Left lung (tissue), 10 donors: ENCODE results near the gene OR5T2. TPM values are rescaled to one million over a fixed set of nuclear protein-coding genes. Genes with fewer than 3 reads are reported as not detected.

Experiments
- ATAC-seq: fragments of 200-7000 bp; cut with Tn5 transposase; one replicate; pipeline ENCODE4 v1.9.1; 2020; ENCODE audit warnings: moderate library complexity
- DNase-seq, 4 donors: peaks; one replicate each; pipeline ENCODE4 v3.0.0-alpha.2; 2013 to 2020
- H3K27ac ChIP-seq, 2 donors: fragments of 200-600 bp; sonication (generic) in 1 of 2; one replicate each; pipeline versions ENCODE4 v1.5.0 to v1.8.0; 2020 to 2021
- H3K27me3 ChIP-seq, 2 donors: fragments of 200-600 bp; sonication (generic) in 1 of 2; one replicate each; pipeline versions ENCODE4 v1.5.0 to v1.8.0; 2020 to 2021
- H3K36me3 ChIP-seq, 2 donors: fragments of 200-600 bp; sonication (generic) in 1 of 2; one replicate each; pipeline versions ENCODE4 v1.5.0 to v1.8.0; 2020 to 2021
- H3K4me1 ChIP-seq, 2 donors: fragments of 200-600 bp; one replicate each; pipeline ENCODE4 v1.8.0; 2021
- H3K4me3 ChIP-seq, 2 donors: fragments of 200-600 bp; sonication (generic) in 1 of 2; one replicate each; pipeline versions ENCODE4 v1.5.0 to v1.8.0; 2020 to 2021; ENCODE audit warnings: mild to moderate bottlenecking in 1 of 2
- H3K9me3 ChIP-seq, 2 donors: fragments of 200-600 bp; sonication (generic) in 1 of 2; one replicate each; pipeline versions ENCODE4 v1.5.0 to v1.8.0; 2020 to 2021
- CTCF ChIP-seq, 2 donors: fragments of 200-600 bp; sonication (generic) in 1 of 2; IDR thresholded peaks; one replicate each; pipeline versions ENCODE4 v1.5.0 to v1.8.0; 2021; ENCODE audit warnings: antibody characterized with exemption in 2 of 2
- intact Hi-C, 2 donors: fragments of 100-400 bp; cut with DNase I; formaldehyde crosslinking; loops; one replicate each; pipeline versions ENCODE4 v1.11.2 to v1.14.2; 2022
- polyA plus RNA-seq, 6 donors: library from polyadenylated mRNA; unstranded; fragments of 120-200 nt; gene quantifications; one replicate each; pipeline ENCODE4 v1.2.1, GENCODE V29; 2013; ENCODE audit not compliant: insufficient read length in 6 of 6
- total RNA-seq, 2 donors: library from RNA; stranded (reverse); fragmentation: NEBNext Ultra II Directional; extraction: Animal tissue kit (Norgen Biotek cat#: 25700); gene quantifications; one replicate each; pipeline ENCODE4 v1.2.1, GENCODE V29; 2021
- donor health status: DM: no; HTN: yes; CAD: no.
- donor health status: DM: no; HTN: no; CAD: no.

Gene OR5T2
- total and polyA plus RNA-seq, 8 donors: not detected

- Histone ChIP-seq H3K4me3 (no peak overlapping the region), H3K27me3 (no peaks in the 10 kb centered on the region), H3K9me3 (peaks cover 0 to 12% of the 10 kb centered on the region in 2 donors), H3K27ac (no peak overlapping the region), H3K36me3 (no peaks in the 10 kb centered on the region), H3K4me1 (no peaks in the 10 kb centered on the region)
- intact Hi-C loops: no loop called here
- no peak for DNase-seq
- no peak for ATAC-seq
- no peak for TF ChIP-seq CTCF (IDR thresholded peaks at IDR 0.05)
These were observed 50.6 kb downstream of the OR5T2 start for GRCh38 chr11:56183459-56183858.

Other genes with a start within 250 kb of the OR5T2 start
- not detected for gene OR5F1, start 239.6 kb downstream of the OR5T2 start, total RNA-seq
- gene OR5F1, start 239.6 kb downstream of the OR5T2 start, polyA plus RNA-seq: not detected
- not detected for gene OR5AS1, start 206.6 kb downstream of the OR5T2 start, total RNA-seq
- gene OR5AS1, start 206.6 kb downstream of the OR5T2 start, polyA plus RNA-seq: under 1 TPM; 0.04 to 0.14 (median 0.07) TPM
- gene OR8I2, start 140.9 kb downstream of the OR5T2 start, total RNA-seq: not detected
- not detected for gene OR8I2, start 140.9 kb downstream of the OR5T2 start, polyA plus RNA-seq
- gene OR8H2, start 130.6 kb downstream of the OR5T2 start, total RNA-seq: not detected
- under 1 TPM in 3 of 6 donors, not detected in 3; 0.04 to 0.07 (median 0.06) TPM for gene OR8H2, start 130.6 kb downstream of the OR5T2 start, polyA plus RNA-seq
- not detected for gene OR8H3, start 111.9 kb downstream of the OR5T2 start, total RNA-seq
- not detected for gene OR8H3, start 111.9 kb downstream of the OR5T2 start, polyA plus RNA-seq
- not detected for gene OR8J3, start 94.1 kb downstream of the OR5T2 start, total RNA-seq
- not detected for gene OR8J3, start 94.1 kb downstream of the OR5T2 start, polyA plus RNA-seq
- not detected for gene OR8K5, start 73.9 kb downstream of the OR5T2 start, total RNA-seq
- not detected for gene OR8K5, start 73.9 kb downstream of the OR5T2 start, polyA plus RNA-seq
- gene OR5J2, start 57.6 kb downstream of the OR5T2 start, total RNA-seq: not detected
- gene OR5J2, start 57.6 kb downstream of the OR5T2 start, polyA plus RNA-seq: not detected
- not detected for gene OR5T3, start 18.0 kb upstream of the OR5T2 start, total RNA-seq
- not detected for gene OR5T3, start 18.0 kb upstream of the OR5T2 start, polyA plus RNA-seq
- not detected for gene OR5T1, start 39.9 kb upstream of the OR5T2 start, total RNA-seq
- gene OR5T1, start 39.9 kb upstream of the OR5T2 start, polyA plus RNA-seq: not detected
- gene OR8H1, start 58.0 kb upstream of the OR5T2 start, total RNA-seq: not detected
- gene OR8H1, start 58.0 kb upstream of the OR5T2 start, polyA plus RNA-seq: under 1 TPM in 2 of 6 donors, not detected in 4; 0.04 to 0.06 TPM
- gene OR8K3, start 80.9 kb upstream of the OR5T2 start, total RNA-seq: not detected
- gene OR8K3, start 80.9 kb upstream of the OR5T2 start, polyA plus RNA-seq: not detected
- not detected for gene OR8K1, start 111.8 kb upstream of the OR5T2 start, total RNA-seq
- gene OR8K1, start 111.8 kb upstream of the OR5T2 start, polyA plus RNA-seq: not detected
- gene OR8J1, start 120.0 kb upstream of the OR5T2 start, total RNA-seq: not detected
- gene OR8J1, start 120.0 kb upstream of the OR5T2 start, polyA plus RNA-seq: not detected
- not detected for gene OR8U1, start 141.4 kb upstream of the OR5T2 start, total RNA-seq
- gene OR8U1, start 141.4 kb upstream of the OR5T2 start, polyA plus RNA-seq: not detected
- gene OR5AL1, start 178.4 kb upstream of the OR5T2 start, total RNA-seq: not detected
- not detected for gene OR5AL1, start 178.4 kb upstream of the OR5T2 start, polyA plus RNA-seq
- not detected for gene OR5M3, start 239.1 kb upstream of the OR5T2 start, total RNA-seq
- not detected for gene OR5M3, start 239.1 kb upstream of the OR5T2 start, polyA plus RNA-seq